HFFc6 (cell line): ENCODE measurements around the gene CLSTN2. TPM values are rescaled to one million over a fixed set of nuclear protein-coding genes. Genes with fewer than 3 reads are reported as not detected.
A peak's percentile ranks its signal among the peaks of the same experiment; 100 is the strongest.

Experiments used
- DNase-seq: peaks from one replicate; pipeline ENCODE4 v3.0.0-alpha.2; 2018
- H3K27ac Mint-ChIP-seq: 2 replicates; pipeline ENCODE4 v1.8.0; 2020; ENCODE audit warnings: mild to moderate bottlenecking, mixed read lengths
- H3K27me3 Mint-ChIP-seq: 2 replicates; pipeline ENCODE4 v1.8.0; 2021; ENCODE audit warnings: mild to moderate bottlenecking, moderate library complexity, mixed read lengths; ENCODE audit not compliant: insufficient read depth
- H3K36me3 Mint-ChIP-seq: 2 replicates; pipeline ENCODE4 v1.8.0; 2021; ENCODE audit warnings: low read depth, mixed read lengths
- H3K4me1 Mint-ChIP-seq: 2 replicates; pipeline ENCODE4 v1.8.0; 2020; ENCODE audit warnings: low read depth, mixed read lengths
- H3K4me3 Mint-ChIP-seq: 2 replicates; pipeline ENCODE4 v1.8.0; 2020; ENCODE audit warnings: mild to moderate bottlenecking, moderate library complexity, mixed read lengths
- H3K9me3 Mint-ChIP-seq: 2 replicates; pipeline ENCODE4 v1.8.0; 2020; ENCODE audit warnings: mild to moderate bottlenecking, mixed read lengths
- total RNA-seq, 6 experiments: library from RNA; stranded (reverse); fragmentation: NEBNext Ultra II Directional; extraction: Animal tissue kit (Norgen Biotek cat#: 25700); gene quantifications; 2 replicates in 1 of 6; 3 replicates in 5 of 6; pipeline ENCODE4 v1.2.3, GENCODE V29; 2021
- TF ChIP-seq, protein P1 (sequence below): fragments of 200-600 bp; sonication (generic); IDR thresholded peaks from 2 replicates; pipeline ENCODE4 v1.5.0; 2021; ENCODE audit warnings: antibody characterized with exemption, mild to moderate bottlenecking

Gene CLSTN2
- total RNA-seq, 6 experiments from 2014 or later, result 0.05 TPM; not detected in 5

GRCh38 chr3:139937674-139938279 lies 2.8 kb downstream of the CLSTN2 start:
- no peak overlapping the region for H3K4me3 Mint-ChIP-seq
- H3K4me1 Mint-ChIP-seq, result no peaks in the 10 kb centered on the region
- TF ChIP-seq, protein P1, sequence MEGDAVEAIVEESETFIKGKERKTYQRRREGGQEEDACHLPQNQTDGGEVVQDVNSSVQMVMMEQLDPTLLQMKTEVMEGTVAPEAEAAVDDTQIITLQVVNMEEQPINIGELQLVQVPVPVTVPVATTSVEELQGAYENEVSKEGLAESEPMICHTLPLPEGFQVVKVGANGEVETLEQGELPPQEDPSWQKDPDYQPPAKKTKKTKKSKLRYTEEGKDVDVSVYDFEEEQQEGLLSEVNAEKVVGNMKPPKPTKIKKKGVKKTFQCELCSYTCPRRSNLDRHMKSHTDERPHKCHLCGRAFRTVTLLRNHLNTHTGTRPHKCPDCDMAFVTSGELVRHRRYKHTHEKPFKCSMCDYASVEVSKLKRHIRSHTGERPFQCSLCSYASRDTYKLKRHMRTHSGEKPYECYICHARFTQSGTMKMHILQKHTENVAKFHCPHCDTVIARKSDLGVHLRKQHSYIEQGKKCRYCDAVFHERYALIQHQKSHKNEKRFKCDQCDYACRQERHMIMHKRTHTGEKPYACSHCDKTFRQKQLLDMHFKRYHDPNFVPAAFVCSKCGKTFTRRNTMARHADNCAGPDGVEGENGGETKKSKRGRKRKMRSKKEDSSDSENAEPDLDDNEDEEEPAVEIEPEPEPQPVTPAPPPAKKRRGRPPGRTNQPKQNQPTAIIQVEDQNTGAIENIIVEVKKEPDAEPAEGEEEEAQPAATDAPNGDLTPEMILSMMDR, result peak; percentile 74
- peak; percentile 2 for DNase-seq
- H3K27me3 Mint-ChIP-seq, result no peaks in the 10 kb centered on the region; the same call in 1 of the 2 replicates
- H3K36me3 Mint-ChIP-seq, result no peaks in the 10 kb centered on the region
- no peak overlapping the region for H3K27ac Mint-ChIP-seq
- peaks cover 17% of the 10 kb centered on the region for H3K9me3 Mint-ChIP-seq

- H3K4me3 Mint-ChIP-seq, result no peak overlapping the region
Measured at GRCh38 chr3:139939681-139940190, 4.8 kb downstream of the CLSTN2 start.

GRCh38 chr3:139940622-139941021 lies 5.6 kb downstream of the CLSTN2 start:
- no peak for DNase-seq
- H3K27ac Mint-ChIP-seq, result no peak overlapping the region
- no peak overlapping the region for H3K4me3 Mint-ChIP-seq
- no peaks in the 10 kb centered on the region; the same call in 1 of the 2 replicates for H3K27me3 Mint-ChIP-seq
- H3K4me1 Mint-ChIP-seq, result no peaks in the 10 kb centered on the region
- H3K36me3 Mint-ChIP-seq, result no peaks in the 10 kb centered on the region
- TF ChIP-seq, protein P1, result no peak
- peaks cover 21% of the 10 kb centered on the region for H3K9me3 Mint-ChIP-seq

More at GRCh38 chr3:139939681-139940190, 4.8 kb downstream of the CLSTN2 start:
- peaks cover 21% of the 10 kb centered on the region for H3K9me3 Mint-ChIP-seq
- no peaks in the 10 kb centered on the region for H3K4me1 Mint-ChIP-seq
- no peak for DNase-seq
- H3K27me3 Mint-ChIP-seq, result no peaks in the 10 kb centered on the region; the same call in 1 of the 2 replicates
- H3K27ac Mint-ChIP-seq, result no peak overlapping the region
- H3K36me3 Mint-ChIP-seq, result no peaks in the 10 kb centered on the region
- TF ChIP-seq, protein P1, result no peak

- Mint-ChIP-seq H3K36me3 (no peaks in the 10 kb centered on the region), H3K9me3 (peaks cover 16% of the 10 kb centered on the region), H3K4me1 (no peaks in the 10 kb centered on the region), H3K27me3 (no peaks in the 10 kb centered on the region; the same call in 1 of the 2 replicates), H3K4me3 (no peak overlapping the region), H3K27ac (no peak overlapping the region)
- no peak for DNase-seq
- TF ChIP-seq, protein P1, result no peak
Measured at GRCh38 chr3:139941580-139941979, 6.6 kb downstream of the CLSTN2 start.

GRCh38 chr3:139944256-139944910 lies 9.4 kb downstream of the CLSTN2 start:
- no peaks in the 10 kb centered on the region for H3K36me3 Mint-ChIP-seq
- H3K9me3 Mint-ChIP-seq, result peaks cover 27% of the 10 kb centered on the region
- TF ChIP-seq, protein P1, result no peak
- H3K4me1 Mint-ChIP-seq, result no peaks in the 10 kb centered on the region
- H3K4me3 Mint-ChIP-seq, result no peak overlapping the region
- no peaks in the 10 kb centered on the region for H3K27me3 Mint-ChIP-seq
- DNase-seq, result no peak
- no peak overlapping the region for H3K27ac Mint-ChIP-seq
